Erythroblast (primary cell): ENCODE results near the gene EYS.

Source experiments
- GATA1 ChIP-seq: IDR thresholded peaks from 2 replicates; pipeline ENCODE4 v1.6.1; 2011; ENCODE audit warnings: low read depth, mild to moderate bottlenecking, control low read depth, low read length, moderate library complexity
- POLR2A ChIP-seq: IDR thresholded peaks from 2 replicates; pipeline ENCODE4 v1.6.1; 2011; ENCODE audit warnings: mild to moderate bottlenecking, low read length

DNA sequence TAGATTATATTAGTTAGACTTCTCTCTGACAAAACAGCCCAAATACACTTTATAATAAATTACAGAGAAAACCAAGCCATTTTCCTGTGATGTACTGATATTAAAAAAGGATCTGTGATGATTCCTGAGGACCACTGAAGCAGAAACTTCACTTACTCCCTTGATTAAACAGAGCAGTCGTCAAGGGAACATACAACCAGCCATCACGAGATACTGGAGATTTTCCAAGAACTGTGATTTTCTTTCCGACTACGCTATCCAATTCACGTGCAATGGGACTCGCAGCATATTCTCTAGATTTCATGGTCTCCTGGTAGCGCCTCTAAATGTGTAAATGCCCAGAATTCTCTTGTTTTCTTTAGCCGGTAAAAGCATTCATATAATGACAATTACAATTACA lies 1694.0 kb downstream of the EYS start:
- no peak for TF ChIP-seq POLR2A
- no peak for TF ChIP-seq GATA1
